AG10803 (cell line): Measurements from ENCODE around the gene PROS1.
"Not testable (repeated sequence)": the region's sequence is repeated elsewhere in the genome, so short reads cannot be mapped to it uniquely, and the experiment has no call there.

Experiments
- DNase-seq: peaks from one replicate; pipeline ENCODE4 v3.0.0; 2010; ENCODE audit warnings: low read depth
- H3K4me3 ChIP-seq: 2 replicates; pipeline ENCODE4 v1.5.1; 2011; ENCODE audit warnings: mild to moderate bottlenecking, low read length, control low read depth
- CTCF ChIP-seq: conservative IDR thresholded peaks from 2 replicates; pipeline ENCODE4 v1.5.1; 2011; ENCODE audit warnings: mild to moderate bottlenecking, low read length, control low read depth, inconsistent platforms

Gene PROS1

GRCh38 chr3:93969997-93970396, 3.7 kb downstream of the PROS1 start:
- TF ChIP-seq CTCF = no peak
- no peak for DNase-seq
- no peak overlapping the region for H3K4me3 ChIP-seq

- no peak overlapping the region for H3K4me3 ChIP-seq
- peak; percentile 47 for DNase-seq
- TF ChIP-seq CTCF = no peak
Observed at GRCh38 chr3:93969443-93969842, 4.3 kb downstream of the PROS1 start.

GRCh38 chr3:93965106-93965505, 8.6 kb downstream of the PROS1 start:
- DNase-seq, H3K4me3 ChIP-seq: not testable (repeated sequence)

GRCh38 chr3:93962798-93963197, 10.9 kb downstream of the PROS1 start:
- no peak for TF ChIP-seq CTCF
- H3K4me3 ChIP-seq = no peak overlapping the region
- no peak for DNase-seq

GRCh38 chr3:93961489-93961888, 12.2 kb downstream of the PROS1 start:
- no peak for DNase-seq
- no peak for TF ChIP-seq CTCF
- no peak overlapping the region for H3K4me3 ChIP-seq

GRCh38 chr3:93961026-93961425, 12.7 kb downstream of the PROS1 start:
- no peak for DNase-seq
- no peak for TF ChIP-seq CTCF
- no peak overlapping the region for H3K4me3 ChIP-seq

- H3K4me3 ChIP-seq, DNase-seq: not testable (repeated sequence)
Observed at GRCh38 chr3:93949958-93950357, 23.7 kb downstream of the PROS1 start.

GRCh38 chr3:93937485-93937884, 36.2 kb downstream of the PROS1 start:
- DNase-seq, H3K4me3 ChIP-seq: not testable (repeated sequence)

- TF ChIP-seq CTCF = no peak
- DNase-seq = no peak
- no peak overlapping the region for H3K4me3 ChIP-seq
Observed at GRCh38 chr3:93936549-93936948, 37.1 kb downstream of the PROS1 start.
